Stimulated activated naive CD4-positive, alpha-beta T cell (primary cell): ENCODE measurements around the gene MRPL52.
A peak's percentile ranks its signal among the peaks of the same experiment; 100 is the strongest.
"Not testable (repeated sequence)": the region's sequence is repeated elsewhere in the genome, so short reads cannot be mapped to it uniquely, and the experiment has no call there.

ENCODE experiments used
- DNase-seq, 6 experiments: peaks; one replicate each; lab custom pipeline; 2025; lab: John Stamatoyannopoulos, UW

MRPL52 gene

DNA sequence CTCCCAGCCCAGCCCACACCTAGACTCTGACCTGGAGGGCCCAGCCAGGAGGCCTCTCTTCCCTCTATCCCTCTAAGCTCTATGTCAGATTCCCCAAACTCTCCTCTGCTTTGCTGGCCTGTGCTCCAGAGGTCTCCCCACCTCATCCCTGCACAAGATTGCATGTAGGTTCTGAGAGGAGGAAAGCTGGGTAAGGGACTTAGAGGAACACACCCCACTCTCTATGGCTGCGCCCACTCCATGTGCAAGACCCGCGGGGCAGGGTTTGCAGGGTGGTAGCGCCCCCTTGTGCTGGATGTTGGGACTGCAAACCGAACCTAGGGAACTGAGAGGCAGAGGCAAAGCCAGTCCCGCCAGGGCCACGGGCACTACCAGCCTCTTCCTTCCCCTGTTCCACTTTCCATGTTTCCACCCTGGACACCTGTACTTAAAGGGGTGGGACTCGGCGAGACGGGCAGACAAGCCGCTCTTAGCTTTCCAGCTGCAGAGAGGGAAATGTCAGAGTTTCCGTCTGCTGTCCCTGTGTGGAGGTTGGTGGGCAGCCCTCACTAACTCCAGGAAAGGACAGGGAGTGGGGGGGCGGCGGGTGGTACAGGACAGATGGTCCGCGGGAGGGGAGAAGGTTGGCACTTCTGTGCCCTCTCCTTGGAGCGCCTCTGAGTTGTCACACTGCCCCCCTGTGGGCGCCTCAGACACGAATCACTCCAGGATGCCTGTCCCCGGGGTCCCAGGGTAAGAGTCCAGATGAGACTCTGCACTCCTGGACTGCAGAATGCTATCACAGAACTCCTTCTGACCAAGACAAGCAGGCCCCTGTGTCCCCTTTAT, 23.5 kb downstream of the MRPL52 start:
- peak; percentile 66 to 93 (median 84) for DNase-seq

DNA sequence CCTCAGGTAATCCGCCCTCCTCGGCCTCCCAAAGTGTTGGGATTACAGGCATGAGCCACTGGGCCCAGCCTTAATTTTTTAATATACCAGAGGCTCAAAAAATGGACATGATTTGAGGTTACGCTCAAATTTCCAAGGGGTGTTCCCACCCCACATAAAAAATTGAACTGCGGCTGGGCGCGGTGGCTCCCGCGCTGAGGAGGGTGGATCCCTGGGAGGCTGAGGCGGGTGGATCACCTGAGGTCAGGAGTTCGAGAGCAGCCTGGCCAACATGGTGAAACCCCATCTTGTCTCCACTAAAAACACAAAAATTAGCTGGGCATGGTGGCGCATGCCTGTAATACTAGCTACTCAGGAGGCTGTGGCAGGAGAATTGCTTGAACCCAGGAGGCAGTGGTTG, 24.6 kb downstream of the MRPL52 start:
- not testable (repeated sequence) for DNase-seq

- DNase-seq = no peak
These were observed 25.5 kb downstream of the MRPL52 start for GRCh38 chr14:22854963-22855724.

- DNase-seq = no peak
These were observed 26.7 kb downstream of the MRPL52 start for GRCh38 chr14:22856428-22856827.

DNA sequence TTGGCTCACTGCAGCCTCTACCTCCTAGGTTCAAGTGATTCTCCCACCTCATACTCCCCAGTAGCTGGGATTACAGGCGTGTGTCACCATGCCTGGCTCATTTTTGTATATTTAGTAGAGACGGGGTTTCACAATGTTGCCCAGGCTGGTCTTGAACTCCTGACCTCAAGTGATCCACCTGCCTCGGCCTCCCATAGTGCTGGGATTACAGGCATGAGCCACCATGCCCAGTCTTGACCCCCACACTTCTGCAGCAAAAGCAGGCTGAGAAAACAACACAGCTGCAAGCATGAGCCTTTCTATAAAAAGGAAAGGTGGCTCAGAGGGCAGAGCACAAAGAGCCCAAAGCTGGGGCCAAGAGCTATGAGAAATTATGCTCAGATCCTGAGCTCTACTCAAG, 30.7 kb downstream of the MRPL52 start:
- DNase-seq = not testable (repeated sequence)

DNA sequence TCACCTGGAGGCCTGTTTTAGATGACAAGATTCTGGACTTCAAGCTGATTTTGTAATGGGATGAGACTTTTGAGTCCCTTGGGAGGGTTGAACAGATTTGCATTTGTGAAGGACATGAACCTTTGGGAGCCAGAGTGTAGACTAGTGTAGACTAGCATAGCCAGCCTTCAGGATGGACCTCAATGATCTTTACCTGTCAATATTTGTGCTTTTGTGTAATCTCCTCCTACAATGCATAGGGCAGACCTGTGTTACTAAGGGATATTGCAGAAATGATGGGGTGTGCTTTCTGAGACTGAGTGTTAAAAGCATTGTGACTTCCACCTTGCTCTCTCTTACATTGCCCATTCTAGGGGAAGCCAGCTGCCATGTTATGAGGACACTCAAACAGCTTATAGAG, 32.0 kb downstream of the MRPL52 start:
- no peak for DNase-seq

DNA sequence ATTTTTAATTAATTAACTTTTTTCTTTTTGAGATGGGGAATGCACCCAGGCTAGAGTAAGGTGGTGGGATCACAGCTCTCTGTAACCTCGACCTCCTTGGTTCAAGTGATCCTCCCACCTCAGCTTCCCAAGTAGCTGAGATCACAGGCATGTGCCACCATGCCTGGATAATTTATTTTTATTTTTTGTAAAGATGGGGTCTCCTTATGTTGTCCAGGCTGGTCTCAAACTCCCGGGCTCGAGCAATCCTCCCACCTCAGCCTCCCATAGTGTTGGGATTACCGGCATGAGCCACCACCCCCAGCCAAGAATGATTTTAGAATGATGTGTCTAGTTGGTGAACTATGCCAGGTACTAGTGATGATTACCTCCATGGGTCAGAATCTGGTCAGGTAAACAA, 35.3 kb downstream of the MRPL52 start:
- no peak for DNase-seq

DNA sequence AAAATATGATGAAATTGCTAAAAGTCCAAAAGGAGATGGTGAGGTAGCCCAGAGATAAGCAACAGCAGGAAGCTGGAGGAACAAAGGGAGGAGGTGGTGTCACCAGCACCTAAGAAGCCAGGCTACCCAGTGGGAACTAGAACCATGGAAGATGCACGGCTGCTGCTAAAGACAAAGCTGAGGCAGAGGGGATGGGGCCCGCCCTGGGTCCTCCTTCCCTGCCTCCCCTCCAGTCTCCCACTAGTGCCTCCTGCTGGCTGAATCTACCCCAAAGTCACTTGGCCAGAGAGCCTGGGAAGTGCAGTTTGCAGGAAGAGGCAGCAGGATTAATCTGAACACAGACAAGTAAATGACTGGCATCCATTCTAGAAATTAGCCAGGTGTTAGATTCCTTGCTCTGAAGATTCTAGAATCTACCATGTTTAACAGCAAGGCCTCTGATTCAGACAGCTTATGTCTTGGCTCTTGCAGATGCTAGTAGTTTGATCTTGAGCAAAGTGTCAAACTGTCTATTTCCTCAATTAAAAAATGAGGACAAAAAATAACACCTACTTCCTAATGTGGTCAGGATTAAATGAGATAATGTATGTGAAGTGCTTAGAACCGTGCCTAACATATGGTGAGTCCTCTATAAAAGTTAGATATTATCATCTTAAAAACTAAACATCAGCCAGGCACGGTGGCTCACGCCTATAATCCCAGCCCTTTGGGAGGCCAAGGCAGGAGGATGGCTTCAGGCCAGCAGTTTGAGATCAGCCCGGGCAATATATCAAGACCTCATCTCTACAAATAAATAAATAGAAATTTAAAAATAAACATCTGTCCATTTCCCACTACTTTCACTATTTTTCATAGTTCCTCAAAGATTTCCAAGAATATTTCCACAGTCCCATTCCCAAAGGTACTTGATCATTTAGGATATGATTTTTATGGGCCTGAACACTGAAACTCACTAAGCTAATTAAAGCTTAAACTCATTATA, 36.0 kb downstream of the MRPL52 start:
- no peak for DNase-seq

DNA sequence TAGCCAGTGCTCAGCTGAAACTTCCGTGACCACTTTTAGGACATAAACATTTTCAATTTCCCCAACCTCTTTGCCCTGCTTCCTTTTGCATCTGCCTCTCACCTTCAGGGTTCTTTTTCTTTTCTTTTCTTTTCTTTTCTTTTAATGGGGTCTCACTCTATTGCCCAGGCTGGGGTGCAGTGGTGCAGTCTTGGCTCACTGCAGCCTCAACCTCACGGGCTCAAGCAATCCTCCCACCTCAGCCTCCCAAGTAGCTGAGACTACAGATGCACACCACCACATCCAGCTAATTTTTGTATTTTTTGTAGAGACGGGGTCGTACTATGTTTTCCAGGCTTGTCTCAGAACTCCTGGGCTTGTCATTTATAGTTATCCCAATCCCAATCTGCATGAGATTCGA, 37.2 kb downstream of the MRPL52 start:
- DNase-seq = no peak

- no peak for DNase-seq
These were observed 41.1 kb downstream of the MRPL52 start for GRCh38 chr14:22870811-22871223.

- DNase-seq = peak; percentile 65 to 84 (median 74)
These were observed 41.7 kb downstream of the MRPL52 start, which contains the start of gene LRP10 for GRCh38 chr14:22871224-22872032. TSS of gene LRP10 (plus strand) at chr14:22871740. CDS start at chr14:22872304, 564 bp downstream.

- peak; percentile 47 to 82 (median 63) for DNase-seq
These were observed 42.5 kb downstream of the MRPL52 start for GRCh38 chr14:22872033-22872832.

GRCh38 chr14:22872833-22873520, 43.3 kb downstream of the MRPL52 start:
- DNase-seq = no peak

GRCh38 chr14:22875003-22875747, 45.5 kb downstream of the MRPL52 start:
- DNase-seq = no peak

- DNase-seq = no peak
These were observed 46.1 kb downstream of the MRPL52 start for GRCh38 chr14:22875748-22876319.

- DNase-seq = no peak
These were observed 47.4 kb downstream of the MRPL52 start for GRCh38 chr14:22877000-22877501.

DNA sequence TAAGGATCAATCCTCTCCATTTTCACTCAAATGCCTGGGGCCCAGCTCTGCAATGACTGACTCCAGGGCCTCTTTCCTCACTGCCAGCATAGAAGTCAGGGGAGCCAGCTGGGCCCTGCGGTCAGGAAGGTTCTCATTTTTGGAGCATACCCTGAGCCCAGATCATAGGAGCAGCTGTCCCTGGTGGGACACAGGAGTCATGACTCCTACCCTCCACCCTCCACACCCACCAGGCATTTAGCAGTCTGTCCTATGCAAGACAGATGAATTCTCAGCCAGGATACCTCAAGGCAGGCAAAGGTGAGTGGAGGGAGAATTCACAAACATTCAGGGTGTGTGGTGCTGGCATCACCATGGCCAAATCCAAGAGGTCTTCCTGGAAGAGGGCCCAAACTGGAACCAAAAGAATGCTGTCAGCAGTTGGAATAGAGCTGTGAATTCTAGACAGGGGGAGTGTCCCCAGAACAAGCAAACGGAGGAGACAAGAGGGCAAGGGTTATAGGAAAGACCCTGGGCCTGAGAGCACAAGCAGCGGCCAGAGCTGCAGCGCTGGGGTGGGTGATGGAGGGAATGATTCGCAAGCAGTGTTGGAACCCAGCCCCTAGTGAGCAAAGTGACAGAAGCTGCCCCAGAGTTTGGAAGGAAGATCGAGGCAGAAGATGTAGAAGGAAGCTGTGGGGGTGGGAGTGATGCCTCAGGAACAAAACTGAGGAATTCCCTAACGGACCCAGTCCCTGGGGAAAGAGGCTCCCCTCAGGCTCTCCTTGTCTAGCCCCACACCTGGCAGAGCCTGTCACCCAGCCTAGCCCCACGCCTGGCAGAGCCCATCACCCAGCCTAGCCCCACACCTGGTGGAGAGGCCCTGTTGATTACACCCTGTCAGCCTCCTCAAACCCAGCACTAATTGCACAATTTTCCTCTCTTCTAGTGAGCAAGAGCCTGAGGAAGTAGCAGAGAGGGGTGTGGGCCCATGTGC, 48.9 kb downstream of the MRPL52 start:
- no peak for DNase-seq
